Keratinocyte (primary cell): Measurements from ENCODE around the gene TOE1.

Source experiments
- EZH2 ChIP-seq: IDR thresholded peaks from one replicate; pipeline ENCODE4 v1.6.1; 2012; ENCODE audit warnings: inconsistent platforms, mild to moderate bottlenecking, low read length, moderate library complexity
- TF ChIP-seq, protein P1 (sequence below), 3 experiments: IDR thresholded peaks in 1 of 3; conservative IDR thresholded peaks in 1 of 3; optimal IDR thresholded peaks in 1 of 3; 2 replicates in 2 of 3; 3 replicates in 1 of 3; pipeline versions ENCODE3 to v1.5.1; 2011; ENCODE audit warnings: low read length in 3 of 3, mild to moderate bottlenecking in 3 of 3, moderate library complexity in 2 of 3, control low read depth in 1 of 3, inconsistent platforms in 1 of 3; ENCODE audit not compliant: insufficient read depth in 2 of 3; ENCODE audit errors: extremely low read depth in 1 of 3

DNA sequence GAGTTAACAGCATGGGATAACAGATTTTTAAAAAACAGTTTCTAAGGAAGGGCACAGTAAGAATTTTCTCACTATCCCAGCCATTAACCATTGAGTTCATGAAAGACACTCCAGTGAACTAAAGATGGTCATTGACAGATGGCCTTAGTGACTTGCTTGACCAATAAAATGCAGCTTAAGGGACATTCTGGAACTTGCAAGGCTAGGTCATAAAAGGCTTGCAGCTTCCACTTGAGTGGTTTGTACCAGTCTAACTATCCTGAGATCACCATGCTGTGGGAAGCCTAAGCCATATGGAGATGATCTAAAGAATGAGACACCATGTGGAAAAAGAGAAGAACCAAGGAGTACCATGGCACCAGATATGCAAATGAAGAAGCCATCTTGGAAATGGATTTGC is 38.2 kb downstream of the TOE1 start:
- TF ChIP-seq, protein P1, sequence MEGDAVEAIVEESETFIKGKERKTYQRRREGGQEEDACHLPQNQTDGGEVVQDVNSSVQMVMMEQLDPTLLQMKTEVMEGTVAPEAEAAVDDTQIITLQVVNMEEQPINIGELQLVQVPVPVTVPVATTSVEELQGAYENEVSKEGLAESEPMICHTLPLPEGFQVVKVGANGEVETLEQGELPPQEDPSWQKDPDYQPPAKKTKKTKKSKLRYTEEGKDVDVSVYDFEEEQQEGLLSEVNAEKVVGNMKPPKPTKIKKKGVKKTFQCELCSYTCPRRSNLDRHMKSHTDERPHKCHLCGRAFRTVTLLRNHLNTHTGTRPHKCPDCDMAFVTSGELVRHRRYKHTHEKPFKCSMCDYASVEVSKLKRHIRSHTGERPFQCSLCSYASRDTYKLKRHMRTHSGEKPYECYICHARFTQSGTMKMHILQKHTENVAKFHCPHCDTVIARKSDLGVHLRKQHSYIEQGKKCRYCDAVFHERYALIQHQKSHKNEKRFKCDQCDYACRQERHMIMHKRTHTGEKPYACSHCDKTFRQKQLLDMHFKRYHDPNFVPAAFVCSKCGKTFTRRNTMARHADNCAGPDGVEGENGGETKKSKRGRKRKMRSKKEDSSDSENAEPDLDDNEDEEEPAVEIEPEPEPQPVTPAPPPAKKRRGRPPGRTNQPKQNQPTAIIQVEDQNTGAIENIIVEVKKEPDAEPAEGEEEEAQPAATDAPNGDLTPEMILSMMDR (optimal IDR thresholded peaks at IDR 0.05 in 1 of 3, IDR thresholded peaks at IDR 0.05 in 1 of 3, conservative IDR thresholded peaks at IDR 0.05 in 1 of 3; ENCODE audit: extremely low read depth in 1 of 3, insufficient read depth in 2 of 3, low read length in 3 of 3), result no peak
- TF ChIP-seq EZH2, result no peak
